Esophagus mucosa (tissue), 1 donor: ENCODE measurements around the gene NELL1. TPM values are rescaled to one million over a fixed set of nuclear protein-coding genes. Genes with fewer than 3 reads are reported as not detected.

Experiments
- ATAC-seq: fragments of 200-7000 bp; cut with Tn5 transposase; one replicate; pipeline ENCODE4 v1.9.1; 2020
- total RNA-seq: library from RNA; stranded (reverse); gene quantifications from one replicate; pipeline ENCODE4 v1.2.4, GENCODE V29; 2023
- donor health status: DM: yes; HTN: yes; CAD: no.

NELL1 gene
- total RNA-seq, 1 donor from 2014 or later = not detected

DNA sequence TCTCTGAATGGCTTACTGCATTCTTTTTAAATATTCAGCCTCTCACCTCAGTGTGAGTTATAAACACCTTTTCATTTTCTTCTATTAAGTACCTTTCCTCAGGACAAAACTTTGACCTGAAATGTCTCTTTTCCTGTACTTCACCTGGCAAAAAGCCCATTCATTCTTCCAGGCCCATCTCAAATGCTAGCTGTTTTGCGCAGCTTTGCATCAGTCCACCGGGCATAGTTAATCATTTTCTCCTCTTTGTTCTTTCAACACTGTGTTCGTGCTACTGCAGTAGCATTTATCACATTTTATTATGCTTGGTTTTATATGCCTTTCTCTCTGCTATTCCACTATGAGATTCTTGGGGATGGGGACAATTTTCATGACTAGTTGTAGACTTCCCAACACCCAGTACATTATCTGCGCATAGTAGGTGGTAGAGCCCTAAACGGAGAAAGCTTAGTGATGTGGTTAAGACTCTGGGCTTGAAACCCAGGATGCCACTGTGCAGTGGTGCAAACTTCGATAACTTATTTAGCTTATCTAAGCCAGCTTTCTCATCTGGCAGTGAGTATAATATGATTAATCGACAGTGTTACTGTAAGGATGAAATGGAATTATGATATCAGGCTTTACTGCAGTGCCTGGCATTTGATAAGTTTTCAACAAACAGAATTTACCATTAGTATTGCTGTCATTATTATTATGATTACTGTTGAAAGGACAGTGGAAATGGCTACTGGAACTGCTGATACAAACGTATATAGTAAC, 695.7 kb downstream of the NELL1 start:
- no peak for ATAC-seq

DNA sequence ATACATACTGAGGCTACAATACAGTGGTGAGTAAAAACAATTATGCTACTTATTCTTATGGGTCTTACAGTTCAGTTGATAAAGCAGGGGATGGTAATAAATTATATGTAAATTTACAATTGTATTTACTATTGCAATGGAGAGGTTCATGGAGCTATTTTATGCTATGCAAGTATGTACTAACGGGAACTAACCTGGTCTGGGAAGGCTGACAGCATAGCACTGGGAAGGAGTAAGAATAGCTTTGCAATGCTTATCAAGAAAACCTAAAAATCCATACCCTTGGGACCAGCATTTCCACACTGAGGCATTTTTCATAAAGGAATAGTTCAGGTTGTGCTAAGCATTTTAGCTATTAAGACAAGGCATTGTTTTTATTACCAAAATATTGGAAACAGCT, 700.6 kb downstream of the NELL1 start:
- ATAC-seq = no peak

- no peak for ATAC-seq
These were observed 701.7 kb downstream of the NELL1 start for GRCh38 chr11:21371044-21371443.

- ATAC-seq = no peak
These were observed 703.3 kb downstream of the NELL1 start for GRCh38 chr11:21372672-21373071.

DNA sequence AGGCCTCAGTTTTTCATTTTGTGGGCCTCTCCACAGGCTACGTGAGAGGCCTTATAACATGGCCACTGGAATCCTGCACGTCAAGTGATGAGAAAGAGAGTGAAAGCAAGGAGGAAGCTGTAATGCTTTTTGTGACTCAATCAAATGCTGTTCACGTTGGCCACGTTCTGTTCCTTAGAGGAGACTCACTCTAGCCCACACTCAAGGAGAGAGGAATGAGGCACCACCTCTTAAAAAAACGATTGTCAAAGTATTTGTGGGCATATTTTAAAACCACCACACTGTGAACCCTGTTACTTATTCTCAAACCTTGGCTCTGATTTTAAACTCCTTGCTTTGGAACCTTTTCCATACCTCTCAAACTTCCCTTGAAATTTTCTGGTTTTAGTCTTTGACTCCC, 705.0 kb downstream of the NELL1 start:
- no peak for ATAC-seq

- no peak for ATAC-seq
These were observed 716.5 kb downstream of the NELL1 start for GRCh38 chr11:21385669-21386440.

DNA sequence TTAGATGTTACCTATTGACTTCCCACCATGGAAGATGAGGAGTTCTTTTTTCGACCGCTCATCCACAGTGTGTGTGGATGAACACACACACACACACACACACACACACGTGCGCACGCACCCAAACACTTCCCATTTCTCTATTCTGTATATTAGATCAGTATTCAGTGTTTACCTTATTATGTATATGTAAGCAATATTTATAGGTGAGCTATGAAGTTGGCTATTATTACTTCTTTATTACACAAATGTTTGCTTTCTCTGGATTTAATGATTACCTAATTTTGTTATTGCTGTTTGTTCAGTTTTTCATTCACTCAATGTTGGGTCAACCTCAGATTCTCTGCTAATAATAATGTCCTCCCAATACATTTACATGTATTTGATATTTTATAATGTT, 721.0 kb downstream of the NELL1 start:
- no peak for ATAC-seq

GRCh38 chr11:21396342-21397008, 727.1 kb downstream of the NELL1 start:
- ATAC-seq = no peak

- peak; percentile 54 for ATAC-seq
These were observed 728.8 kb downstream of the NELL1 start for GRCh38 chr11:21398195-21398594.

GRCh38 chr11:21401496-21401895, 732.1 kb downstream of the NELL1 start:
- ATAC-seq = peak; percentile 90

GRCh38 chr11:21402274-21402673, 732.9 kb downstream of the NELL1 start:
- no peak for ATAC-seq

GRCh38 chr11:21403069-21403468, 733.7 kb downstream of the NELL1 start:
- no peak for ATAC-seq

DNA sequence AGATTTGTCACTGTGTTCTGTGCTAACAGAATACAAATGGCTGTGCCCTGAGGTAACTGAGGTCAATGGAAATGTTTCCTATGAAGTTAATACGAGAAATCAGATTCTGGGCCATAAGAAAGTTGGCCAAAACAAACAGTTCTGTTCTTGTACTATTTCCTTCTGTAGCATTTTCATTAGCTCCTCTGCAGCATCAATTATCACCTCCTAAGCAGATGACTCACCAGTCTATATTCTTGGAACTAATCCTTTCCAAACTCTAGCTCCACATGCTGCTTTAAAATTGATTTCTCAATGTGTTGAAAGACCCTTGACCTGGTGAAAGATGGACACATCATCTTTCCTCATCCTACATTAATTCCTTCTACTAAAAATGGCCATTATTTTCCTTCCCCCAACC, 736.0 kb downstream of the NELL1 start:
- ATAC-seq = no peak

- ATAC-seq = no peak
These were observed 741.1 kb downstream of the NELL1 start for GRCh38 chr11:21410513-21410912.

GRCh38 chr11:21411104-21411503, 741.7 kb downstream of the NELL1 start:
- no peak for ATAC-seq

GRCh38 chr11:21411597-21411996, 742.2 kb downstream of the NELL1 start:
- no peak for ATAC-seq

DNA sequence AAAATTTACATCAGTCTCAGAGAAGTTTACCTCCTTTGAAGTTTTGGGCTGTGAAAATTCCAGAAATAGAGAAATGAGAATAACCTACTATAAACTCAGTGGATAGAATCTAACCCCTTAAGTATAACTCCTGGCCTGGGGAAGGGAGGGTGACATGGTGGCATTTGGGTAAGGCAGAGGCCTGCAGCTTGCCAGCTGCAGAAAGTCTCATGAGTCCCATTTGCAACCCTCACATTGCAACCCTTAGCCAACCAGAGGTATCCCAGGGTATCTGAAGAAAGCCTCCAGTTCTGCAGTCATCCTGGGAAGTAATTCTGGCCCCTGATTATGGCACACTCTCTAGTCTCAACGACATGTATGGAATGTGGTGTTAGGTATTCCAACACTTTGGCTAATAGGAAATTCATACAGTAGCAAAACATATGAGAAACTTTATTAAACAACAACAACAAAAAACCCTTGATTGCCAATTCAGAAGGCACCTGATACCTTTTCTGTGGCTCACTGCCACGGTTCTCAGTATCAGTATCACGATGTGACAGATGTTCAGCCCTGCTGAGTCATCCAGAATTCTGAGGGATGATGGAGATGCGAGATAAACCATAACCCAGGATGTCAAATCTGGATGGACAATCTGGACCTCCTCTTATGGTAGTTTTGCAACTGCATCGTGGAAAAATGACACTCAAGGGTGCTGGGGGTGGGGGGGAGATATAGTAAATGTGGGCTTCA, 743.4 kb downstream of the NELL1 start:
- no peak for ATAC-seq

DNA sequence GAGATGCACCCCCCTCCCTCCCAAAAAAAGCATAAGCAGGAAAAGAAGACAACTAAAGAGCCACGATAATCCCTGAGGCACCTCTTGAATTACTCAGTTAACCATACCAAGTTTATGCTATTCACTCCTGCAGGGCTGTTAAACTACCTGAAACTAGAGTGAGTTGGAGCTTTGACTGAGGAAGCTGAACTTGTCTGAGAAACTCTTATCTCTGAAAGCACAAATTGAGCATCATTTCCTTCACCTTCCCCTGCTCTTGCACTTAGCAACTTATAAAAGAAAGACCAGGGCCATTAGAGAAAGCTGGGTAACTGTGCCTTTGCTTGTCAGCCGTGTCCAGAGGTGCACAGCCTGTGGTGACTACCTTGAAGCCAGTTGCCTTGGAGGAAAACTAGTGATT, 745.6 kb downstream of the NELL1 start:
- ATAC-seq = no peak

DNA sequence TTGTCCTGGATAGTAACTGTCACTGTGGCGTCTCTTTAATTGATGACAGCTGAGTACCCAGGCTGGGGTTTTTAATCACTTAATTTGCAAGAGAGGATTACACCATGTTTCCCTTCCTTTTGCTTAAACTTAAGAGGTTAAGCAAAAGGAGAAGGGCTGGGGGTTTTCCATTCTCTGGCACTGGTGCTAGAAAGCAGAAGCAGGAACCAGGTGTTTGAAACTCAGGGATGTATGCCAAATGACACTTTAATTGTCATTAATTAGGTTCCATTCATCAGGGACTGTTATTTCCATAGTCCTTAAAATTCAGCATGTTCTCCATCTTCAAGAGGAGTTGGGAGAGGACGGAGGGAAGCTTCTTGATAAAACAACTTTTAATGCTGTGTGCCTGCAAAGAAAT, 746.2 kb downstream of the NELL1 start:
- ATAC-seq = no peak

DNA sequence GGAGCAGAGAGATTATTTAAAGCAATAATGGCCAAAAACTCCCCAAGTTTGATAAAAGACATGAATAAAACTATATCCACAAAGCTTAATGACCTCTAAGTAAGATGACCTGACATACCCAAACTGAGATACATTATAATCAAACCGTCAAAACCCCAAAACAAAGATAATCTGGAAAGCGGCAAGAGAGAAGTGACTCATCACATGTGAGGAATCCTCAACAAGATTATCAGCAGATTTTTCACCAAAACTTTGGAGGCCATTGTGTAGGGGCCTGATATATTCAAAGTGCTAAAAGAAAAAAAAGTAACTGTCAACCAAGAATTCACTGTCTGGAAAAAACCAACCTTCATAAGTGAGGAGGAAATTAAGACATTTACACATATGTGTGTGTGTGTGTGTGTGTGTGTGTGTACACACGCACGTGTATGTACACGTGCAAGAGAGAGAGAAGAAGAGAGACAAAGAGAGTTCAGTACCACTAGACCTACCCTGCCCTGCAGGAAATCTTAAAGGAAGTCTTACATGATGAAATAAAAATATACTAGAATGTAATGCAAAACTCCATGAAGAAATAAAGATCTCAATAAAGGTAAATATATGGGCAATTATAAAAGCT, 752.4 kb downstream of the NELL1 start:
- ATAC-seq = no peak

GRCh38 chr11:21426931-21427330, 757.5 kb downstream of the NELL1 start:
- ATAC-seq = no peak

DNA sequence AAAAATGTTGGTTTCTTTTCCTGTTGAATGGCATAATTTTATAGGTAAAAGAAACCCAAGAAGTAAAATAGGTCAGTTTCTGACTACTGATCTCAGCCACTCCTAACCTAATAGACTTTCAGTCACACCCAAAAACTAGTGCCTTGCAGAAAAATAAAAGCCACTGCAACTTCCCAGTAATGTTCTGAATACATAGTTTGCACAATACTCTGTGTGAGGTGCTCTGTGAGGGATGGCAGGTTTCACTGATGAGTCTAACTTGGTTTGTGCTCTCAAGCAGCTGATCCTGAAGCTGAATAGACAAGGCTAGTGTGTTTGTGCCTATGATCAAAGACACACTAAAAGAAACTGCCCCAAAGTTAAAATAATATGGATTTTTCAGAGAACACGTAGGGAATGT, 758.3 kb downstream of the NELL1 start:
- ATAC-seq = peak; percentile 62
